Ovary (tissue), 3 donors: ENCODE data around the gene HP1BP3.

Source experiments
- EP300 ChIP-seq: sonication (generic); formaldehyde crosslinking; IDR thresholded peaks from one replicate; pipeline ENCODE4 v1.6.1; 2017; ENCODE audit warnings: antibody characterized with exemption
- POLR2A ChIP-seq: fragments of 450-650 bp; IDR thresholded peaks from one replicate; pipeline ENCODE4 v1.6.1; 2017; ENCODE audit warnings: antibody characterized with exemption, mild to moderate bottlenecking, moderate library complexity
- TF ChIP-seq, protein P1 (sequence below), 3 donors: fragments of 450-650 bp in 2 of 3; fragments of 200-600 bp in 1 of 3; IDR thresholded peaks; one replicate each; pipeline versions ENCODE4 v1.5.1 to v1.8.0; 2016 to 2022; ENCODE audit warnings: antibody characterized with exemption in 3 of 3, mild to moderate bottlenecking in 1 of 3
- donor health status: DM: no; HTN: no; CAD: no.

GRCh38 chr1:20751462-20751990, 35.6 kb downstream of the HP1BP3 start:
- TF ChIP-seq, protein P1, sequence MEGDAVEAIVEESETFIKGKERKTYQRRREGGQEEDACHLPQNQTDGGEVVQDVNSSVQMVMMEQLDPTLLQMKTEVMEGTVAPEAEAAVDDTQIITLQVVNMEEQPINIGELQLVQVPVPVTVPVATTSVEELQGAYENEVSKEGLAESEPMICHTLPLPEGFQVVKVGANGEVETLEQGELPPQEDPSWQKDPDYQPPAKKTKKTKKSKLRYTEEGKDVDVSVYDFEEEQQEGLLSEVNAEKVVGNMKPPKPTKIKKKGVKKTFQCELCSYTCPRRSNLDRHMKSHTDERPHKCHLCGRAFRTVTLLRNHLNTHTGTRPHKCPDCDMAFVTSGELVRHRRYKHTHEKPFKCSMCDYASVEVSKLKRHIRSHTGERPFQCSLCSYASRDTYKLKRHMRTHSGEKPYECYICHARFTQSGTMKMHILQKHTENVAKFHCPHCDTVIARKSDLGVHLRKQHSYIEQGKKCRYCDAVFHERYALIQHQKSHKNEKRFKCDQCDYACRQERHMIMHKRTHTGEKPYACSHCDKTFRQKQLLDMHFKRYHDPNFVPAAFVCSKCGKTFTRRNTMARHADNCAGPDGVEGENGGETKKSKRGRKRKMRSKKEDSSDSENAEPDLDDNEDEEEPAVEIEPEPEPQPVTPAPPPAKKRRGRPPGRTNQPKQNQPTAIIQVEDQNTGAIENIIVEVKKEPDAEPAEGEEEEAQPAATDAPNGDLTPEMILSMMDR (IDR thresholded peaks at IDR 0.05), result no peak
- no peak for TF ChIP-seq POLR2A
- TF ChIP-seq EP300, result no peak
